GM21737 (cell line): ENCODE measurements around the gene ESAM.

Source experiments
- ATAC-seq: cut with Tn5 transposase; IDR thresholded peaks from one replicate; pipeline ENCODE4 v1.9.1; 2021; ENCODE audit warnings: mild to moderate bottlenecking, moderate library complexity; ENCODE audit not compliant: unreplicated experiment

The ESAM gene

GRCh38 chr11:124753624-124754023 is 8.5 kb downstream of the ESAM start:
- ATAC-seq: no peak

- ATAC-seq: no peak
These were observed 8.9 kb downstream of the ESAM start for GRCh38 chr11:124753205-124753604.

GRCh38 chr11:124752471-124753102 is 9.5 kb downstream of the ESAM start:
- ATAC-seq: no peak

GRCh38 chr11:124751741-124752470 is 10.2 kb downstream of the ESAM start, which contains the start of gene VSIG2:
TSS of gene VSIG2 (minus strand) at chr11:124752255. CDS start at chr11:124752137, 118 bp downstream.
- no peak for ATAC-seq

- no peak for ATAC-seq
These were observed 10.7 kb downstream of the ESAM start for GRCh38 chr11:124751391-124751740.

GRCh38 chr11:124749912-124750311 is 12.2 kb downstream of the ESAM start:
- no peak for ATAC-seq

- ATAC-seq: no peak
These were observed 13.4 kb downstream of the ESAM start for GRCh38 chr11:124748481-124749343.

- ATAC-seq: no peak
These were observed 14.0 kb downstream of the ESAM start for GRCh38 chr11:124748100-124748418.

GRCh38 chr11:124747406-124748099 is 14.5 kb downstream of the ESAM start:
- no peak for ATAC-seq

GRCh38 chr11:124746621-124747243 is 15.4 kb downstream of the ESAM start:
- peak; percentile 93 for ATAC-seq

- no peak for ATAC-seq
These were observed 16.1 kb downstream of the ESAM start for GRCh38 chr11:124745835-124746620.

GRCh38 chr11:124745270-124745834 is 16.7 kb downstream of the ESAM start:
- ATAC-seq: no peak

GRCh38 chr11:124743050-124743449 is 19.0 kb downstream of the ESAM start:
- ATAC-seq: no peak

GRCh38 chr11:124742555-124742954 is 19.5 kb downstream of the ESAM start:
- ATAC-seq: no peak

- ATAC-seq: peak; percentile 38
These were observed 21.7 kb downstream of the ESAM start for GRCh38 chr11:124740277-124740882.

GRCh38 chr11:124739479-124740276 is 22.4 kb downstream of the ESAM start, which contains the start of gene NRGN:
TSS of gene NRGN (plus strand) at chr11:124739942. CDS start at chr11:124740085, 143 bp downstream.
- peak; percentile 98 for ATAC-seq

GRCh38 chr11:124738713-124739478 is 23.2 kb downstream of the ESAM start:
- ATAC-seq: no peak
